ENCODE data around the gene F11R.
"Not testable (repeated sequence)": the region's sequence is repeated elsewhere in the genome, so short reads cannot be mapped to it uniquely, and the experiment has no call there.

Gene F11R

DNA sequence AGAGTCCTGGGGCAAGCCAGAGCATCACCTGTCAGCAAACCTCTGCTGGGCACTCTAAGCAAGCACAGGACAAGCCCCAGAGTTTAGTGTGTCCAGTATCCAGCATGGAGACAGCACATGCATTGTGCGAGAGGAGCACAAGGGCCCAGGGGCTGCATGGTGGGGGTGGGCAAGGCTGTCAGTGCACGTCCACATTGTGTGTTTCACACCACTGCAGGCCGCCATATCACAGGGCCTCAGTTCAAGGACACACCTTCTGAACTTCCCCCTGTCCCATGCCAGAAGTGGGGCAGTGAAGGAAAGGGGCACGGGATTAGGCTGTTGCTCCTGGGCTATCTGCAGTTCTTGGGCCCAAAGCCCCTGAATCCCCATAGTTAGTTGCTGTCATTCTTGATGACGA lies 18.6 kb upstream of the F11R start:
- no peak for DNase-seq

- DNase-seq, result no peak
Observed at GRCh38 chr1:161039154-161039545, 18.2 kb upstream of the F11R start.

GRCh38 chr1:161038523-161039153 lies 17.7 kb upstream of the F11R start, which contains the start of gene TSTD1:
Gene TSTD1 (minus strand): TSS chr1:161038964. CDS start chr1:161038889, 75 bp downstream.
- DNase-seq, result peak; percentile 91

DNA sequence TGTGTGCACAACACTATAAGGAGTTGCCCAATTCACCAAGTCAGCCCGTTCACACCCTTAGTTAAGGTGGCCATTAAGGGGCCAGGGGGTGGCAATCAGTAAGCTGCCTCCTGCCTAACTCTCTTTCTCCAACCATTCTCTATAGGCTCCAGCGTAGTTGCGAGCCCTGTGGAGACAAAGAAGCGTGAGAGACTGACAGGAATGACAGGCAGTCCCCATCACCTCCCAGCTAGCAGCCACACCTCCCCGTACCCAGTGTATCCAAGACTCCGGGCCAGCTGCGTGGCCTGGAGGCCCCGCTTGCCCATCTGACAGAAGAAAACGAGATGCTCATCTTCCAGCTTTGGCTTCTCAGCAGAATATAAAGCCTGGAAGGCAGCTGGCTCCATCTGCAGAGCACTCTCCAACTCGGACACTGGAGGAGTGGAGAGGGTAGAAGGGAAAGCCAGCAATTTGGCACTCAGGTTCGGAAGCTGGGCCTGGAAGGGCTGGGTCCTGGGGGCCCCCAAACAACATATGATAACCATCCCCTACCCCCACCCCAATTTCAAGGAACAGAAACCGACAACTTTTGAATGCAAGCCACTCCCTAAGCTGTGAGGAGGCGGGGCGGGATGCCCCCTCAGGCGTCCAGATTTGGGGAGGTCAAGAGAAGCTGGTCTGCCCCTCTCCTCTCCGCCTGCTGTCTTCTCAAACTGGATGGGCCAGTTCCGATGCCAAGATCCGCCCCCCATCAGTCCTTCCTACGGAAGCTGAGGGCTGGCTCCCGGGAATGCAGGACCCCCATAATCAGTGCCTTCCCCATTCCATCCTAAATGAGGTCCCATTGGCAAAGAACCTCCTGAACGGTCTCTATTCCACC lies 16.9 kb upstream of the F11R start:
- no peak for DNase-seq

- DNase-seq, result peak; percentile 35
Observed at GRCh38 chr1:161033751-161034150, 12.8 kb upstream of the F11R start.

- no peak for DNase-seq
Observed at GRCh38 chr1:161032409-161032808, 11.5 kb upstream of the F11R start.

GRCh38 chr1:161031874-161032273 lies 10.9 kb upstream of the F11R start:
- DNase-seq, result no peak

DNA sequence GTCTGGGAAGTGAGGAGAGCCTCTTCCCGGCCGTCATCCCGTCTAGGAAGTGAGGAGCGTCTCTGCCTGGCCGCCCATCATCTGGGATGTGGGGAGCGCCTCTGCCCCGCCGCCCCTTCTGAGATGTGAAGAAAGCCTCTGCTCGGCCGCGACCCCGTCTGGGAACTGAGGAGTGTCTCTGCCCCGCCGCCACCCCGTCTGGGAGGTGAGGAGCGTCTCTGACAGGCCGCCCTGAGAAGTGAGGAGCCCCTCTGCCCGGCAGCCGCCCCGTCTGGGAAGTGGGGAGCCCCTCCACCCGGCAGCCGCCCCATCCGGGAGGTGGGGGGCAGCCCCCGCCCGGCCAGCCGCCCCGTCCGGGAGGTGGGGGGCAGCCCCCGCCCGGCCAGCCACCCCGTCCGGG lies 8.5 kb upstream of the F11R start:
- not testable (repeated sequence) for DNase-seq

DNA sequence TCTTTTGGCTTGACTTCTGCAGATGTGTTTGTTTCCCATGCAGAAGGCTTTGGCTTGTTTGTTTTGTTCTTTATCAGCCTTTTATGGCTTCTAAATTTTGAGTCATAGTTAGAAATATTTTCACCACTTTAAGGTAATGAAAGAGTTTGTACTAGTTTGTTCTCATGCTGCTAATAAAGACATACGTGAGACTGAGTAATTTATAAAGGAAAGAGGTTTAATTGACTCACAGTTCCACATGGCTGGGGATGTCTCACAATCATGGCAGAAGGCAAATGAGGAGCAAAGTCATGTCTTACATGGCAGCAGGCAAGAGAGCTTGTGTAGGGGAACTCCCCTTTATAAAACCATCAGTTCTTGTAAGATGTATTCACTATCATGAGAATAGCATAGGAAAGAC lies 6.0 kb upstream of the F11R start:
- peak; percentile 18 for DNase-seq

DNA sequence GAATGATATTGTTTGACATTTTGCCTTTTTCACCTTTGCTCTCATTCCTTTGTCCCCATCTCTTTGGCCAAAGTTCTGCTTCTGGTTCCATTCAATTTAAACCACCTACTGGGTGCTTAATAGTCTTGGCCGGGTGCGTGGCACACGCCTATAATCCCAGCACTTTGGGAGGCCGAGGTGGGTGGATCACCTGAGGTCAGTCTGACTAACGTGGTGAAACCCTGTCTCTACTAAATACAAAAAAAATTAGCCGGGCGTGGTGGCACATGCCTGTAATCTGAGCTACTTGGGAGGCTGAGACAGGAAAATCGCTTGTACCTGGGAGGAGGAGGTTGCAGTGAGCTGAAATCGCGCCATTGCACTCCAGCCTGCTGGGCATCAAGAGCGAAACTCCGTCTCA lies 1.5 kb upstream of the F11R start:
- not testable (repeated sequence) for DNase-seq

DNA sequence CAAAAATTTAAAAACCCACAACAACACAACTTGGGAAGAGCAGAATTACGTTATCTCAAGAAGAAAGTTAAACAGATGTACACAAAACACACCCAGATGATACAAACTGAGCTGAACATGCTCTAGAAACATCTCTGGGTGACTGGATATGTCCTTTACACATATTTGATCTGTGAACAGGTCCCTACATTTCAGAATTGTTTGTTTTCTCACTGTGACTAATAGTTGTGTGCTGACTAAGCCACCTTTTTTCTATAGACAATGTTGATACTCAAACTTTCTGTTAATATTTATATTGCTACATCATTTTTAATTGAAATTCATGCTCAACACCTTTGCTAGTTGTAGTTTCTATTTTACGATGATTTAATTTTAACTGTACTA lies 1.0 kb upstream of the F11R start:
- no peak for DNase-seq

- peak; percentile 89 for DNase-seq
Observed at GRCh38 chr1:161021165-161021969, 415 bp upstream of the F11R start.

DNA sequence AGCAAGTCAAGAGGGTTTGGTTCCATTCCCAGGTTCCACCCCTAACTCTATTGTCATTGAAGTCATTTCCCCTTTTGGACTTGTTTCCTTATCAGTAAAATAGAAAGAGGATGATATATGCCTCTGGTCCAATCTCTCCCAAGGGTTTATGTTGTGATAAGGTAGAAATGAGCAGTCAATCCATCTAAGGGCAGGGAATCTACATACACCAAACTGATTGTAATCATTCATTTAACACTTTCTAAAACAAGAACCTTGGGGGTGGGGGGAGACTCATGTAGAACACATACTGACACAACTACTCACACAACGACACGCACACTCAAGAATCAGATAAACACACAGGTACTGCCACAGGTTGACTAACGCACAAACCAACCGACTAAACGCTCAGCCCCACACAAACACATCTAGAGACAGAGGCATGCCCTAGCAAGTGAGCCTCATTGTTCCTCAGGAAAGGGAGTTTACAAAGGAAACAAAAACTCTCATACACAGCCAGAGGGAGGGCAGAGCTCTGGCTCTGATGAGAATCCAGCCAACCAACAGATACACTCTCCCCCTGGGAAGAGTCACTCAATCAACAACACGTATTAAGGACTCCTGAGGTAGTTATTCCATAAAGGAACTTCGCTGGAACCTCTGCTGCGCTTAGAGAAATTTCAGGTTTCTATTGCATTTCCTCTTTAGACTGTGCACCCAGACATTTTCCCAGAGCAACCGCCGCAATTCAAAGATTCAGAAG lies 1.0 kb downstream of the F11R start:
- DNase-seq, result no peak

DNA sequence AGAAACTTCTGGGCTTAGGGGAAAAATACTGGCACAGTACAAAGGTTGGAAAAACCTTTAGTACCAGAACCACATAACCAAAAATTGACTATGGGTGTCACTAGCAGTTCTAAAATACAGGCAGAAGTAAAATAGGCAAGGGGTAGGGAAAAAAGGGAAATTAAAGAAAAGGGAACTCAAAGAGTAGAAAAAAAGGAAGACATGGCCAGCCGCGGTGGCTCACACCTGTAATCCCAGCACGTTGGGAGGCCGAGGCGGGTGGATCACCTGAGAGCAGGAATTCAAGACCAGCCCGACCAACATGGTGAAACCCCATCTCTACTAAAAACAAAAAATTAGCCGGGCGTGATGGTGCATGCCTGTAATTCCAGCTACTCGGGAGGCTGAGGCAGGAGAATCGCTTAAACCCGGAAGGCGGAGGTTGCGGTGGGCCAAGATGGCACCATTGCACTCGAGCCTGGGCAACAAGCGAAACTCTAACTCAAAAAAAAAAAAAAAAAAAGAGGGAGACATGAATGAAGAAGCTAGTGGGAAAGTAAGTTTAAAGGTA lies 1.8 kb downstream of the F11R start:
- DNase-seq, result not testable (repeated sequence)

DNA sequence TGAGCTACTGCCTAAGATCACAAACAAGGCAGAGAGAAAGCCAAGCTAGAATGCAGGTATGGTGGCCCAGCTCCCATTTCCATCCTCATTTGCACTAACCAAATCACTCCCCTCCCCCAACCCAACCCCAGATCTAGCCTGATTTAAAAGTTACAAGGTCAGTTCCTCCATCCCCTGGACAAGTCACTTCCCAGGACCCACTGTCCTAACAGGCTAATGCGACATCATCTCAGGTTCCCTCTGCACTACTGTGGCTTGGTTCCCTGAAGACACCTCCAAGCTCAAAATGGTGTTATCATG lies 2.4 kb downstream of the F11R start:
- no peak for DNase-seq

- no peak for DNase-seq
Observed at GRCh38 chr1:161017756-161018630, 3.0 kb downstream of the F11R start.

GRCh38 chr1:161017181-161017580 lies 3.8 kb downstream of the F11R start:
- DNase-seq, result not testable (repeated sequence)

DNA sequence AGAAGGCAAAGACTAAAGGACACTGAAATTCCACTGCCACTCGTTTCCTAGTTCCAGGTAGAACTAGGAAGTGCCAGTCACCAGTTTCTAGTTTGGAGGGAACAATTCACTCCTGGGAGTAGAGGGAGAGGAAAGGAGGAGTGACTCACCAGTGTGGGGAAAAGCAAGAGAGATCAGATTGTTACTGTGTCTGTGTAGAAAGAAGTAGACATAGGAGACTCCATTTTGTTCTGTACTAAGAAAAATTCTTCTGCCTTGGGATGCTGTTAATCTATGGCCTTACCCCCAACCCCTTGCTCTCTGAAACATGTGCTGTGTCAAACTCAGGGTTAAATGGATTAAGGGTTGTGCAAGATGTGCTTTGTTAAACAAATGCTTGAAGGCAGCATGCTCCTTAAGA lies 4.3 kb downstream of the F11R start:
- DNase-seq, result not testable (repeated sequence)

DNA sequence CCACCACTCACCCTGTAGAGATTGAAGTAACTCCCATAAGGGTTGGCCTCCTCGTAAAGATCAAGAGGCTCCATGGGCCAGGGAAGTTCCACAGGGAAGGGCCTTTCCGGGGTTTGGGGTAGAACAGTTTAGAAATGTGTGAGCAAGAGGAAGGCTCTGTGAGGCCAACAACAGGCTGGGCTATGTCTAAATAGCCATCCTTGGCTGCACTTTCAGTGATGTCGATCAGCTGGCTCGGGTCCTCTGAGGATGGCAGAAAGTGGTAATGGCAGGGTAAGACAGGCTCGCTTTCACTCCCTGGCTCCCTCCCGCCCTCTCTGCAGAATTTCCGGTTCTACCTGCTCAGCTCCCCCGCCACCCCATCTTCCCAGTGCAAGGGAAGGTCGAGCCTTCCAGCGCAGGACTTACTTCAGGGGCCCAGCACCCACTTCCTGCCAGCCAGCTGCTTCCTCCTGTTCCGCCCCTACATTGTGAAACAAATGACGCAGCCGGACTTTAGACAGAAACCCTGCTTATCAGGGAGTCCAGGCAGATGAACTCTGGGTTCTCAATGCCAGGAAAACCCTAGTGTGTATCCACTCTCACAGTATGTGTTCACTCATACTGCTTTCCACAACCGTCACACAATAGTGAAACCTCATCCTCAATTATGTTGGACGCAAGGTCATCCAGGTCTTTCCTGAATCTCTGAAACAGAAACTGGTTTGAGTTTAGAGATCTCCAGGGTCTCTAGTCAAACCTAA lies 7.3 kb downstream of the F11R start:
- DNase-seq, result peak; percentile 80

- no peak for DNase-seq
Observed at GRCh38 chr1:161013131-161013487, 7.8 kb downstream of the F11R start.

DNA sequence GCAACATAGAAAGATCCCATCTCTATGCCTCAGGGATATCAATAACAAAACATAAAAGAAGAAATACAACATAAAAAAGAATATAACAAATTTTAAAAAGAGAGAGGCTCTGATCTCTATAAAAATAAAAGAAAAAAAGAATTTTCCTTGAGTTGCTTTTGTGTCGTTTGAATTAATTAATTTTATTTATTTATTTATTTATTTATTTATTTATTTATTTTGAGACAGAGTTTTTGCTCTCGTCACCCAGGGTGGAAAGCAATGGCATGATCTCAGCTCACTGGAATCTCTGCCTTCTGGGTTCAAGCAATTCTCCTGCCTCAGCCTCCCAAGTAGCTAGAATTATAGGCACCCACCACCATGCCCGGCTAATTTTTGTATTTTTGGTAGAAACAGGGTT lies 8.5 kb downstream of the F11R start:
- DNase-seq, result no peak
